DND-41 (cell line): ENCODE results near the gene TCERG1L.

ENCODE experiments used
- CTCF ChIP-seq: IDR thresholded peaks from 2 replicates; pipeline ENCODE4 v1.5.1; 2012; ENCODE audit warnings: borderline replicate concordance, low read length, moderate library complexity, mild to moderate bottlenecking; ENCODE audit not compliant: poor library complexity, severe bottlenecking; ENCODE audit errors: extremely low read depth
- EZH2 ChIP-seq: IDR thresholded peaks from 3 replicates; pipeline ENCODE4 v1.6.1; 2012; ENCODE audit warnings: borderline replicate concordance, low read depth, mild to moderate bottlenecking, moderate library complexity, low read length, inconsistent platforms; ENCODE audit not compliant: severe bottlenecking

DNA sequence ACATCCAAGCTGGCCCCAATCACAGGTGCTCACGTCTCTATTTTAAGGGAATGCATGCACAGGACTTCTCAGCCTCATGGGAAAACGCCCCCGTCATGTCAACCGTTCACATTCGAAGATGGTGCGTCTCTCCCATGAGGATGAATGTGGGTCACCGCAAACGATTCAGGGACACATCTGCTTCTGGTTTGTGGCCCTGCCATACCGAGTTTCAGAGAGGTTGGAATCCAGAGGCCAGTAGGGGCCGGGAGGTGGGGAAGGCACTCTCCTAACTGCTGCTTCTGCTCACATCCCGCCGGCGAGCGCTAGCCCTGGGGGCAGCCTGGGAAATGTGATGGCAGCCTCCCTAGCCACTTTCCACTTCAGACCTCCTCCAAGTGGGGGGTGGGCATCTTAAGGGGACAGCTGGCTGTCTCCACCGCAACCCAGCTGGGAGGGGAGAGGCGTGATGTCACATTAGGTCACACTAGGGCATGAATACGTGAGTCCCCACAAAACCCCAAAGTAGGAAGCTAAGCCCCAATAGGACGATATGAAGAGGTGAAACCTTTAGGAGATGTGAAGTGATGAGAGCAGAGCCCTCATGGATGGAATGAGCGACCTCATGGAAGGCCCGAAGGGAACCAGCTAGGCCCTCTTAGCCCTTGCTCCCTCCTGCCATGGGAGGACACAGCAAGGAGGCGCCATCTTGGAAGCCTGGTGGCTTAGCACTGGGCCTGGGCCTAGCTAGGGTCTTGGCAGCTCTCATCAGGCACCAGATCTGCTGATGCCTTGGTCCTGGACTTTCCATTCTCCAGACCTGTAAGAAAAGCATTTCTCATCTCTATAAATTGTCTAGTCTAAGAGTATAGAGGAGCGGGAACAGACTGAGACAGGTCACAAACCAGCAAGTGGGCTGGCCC lies 107.8 kb downstream of the TCERG1L start:
- TF ChIP-seq CTCF (no peak), EZH2 (no peak)
